Stimulated activated CD4-positive, alpha-beta T cell treated with anti-CD3 and anti-CD28 coated beads, Interleukin-2, amount 100 ng/mL, for 4 hours (primary cell): ENCODE data around the gene GNB1L.

ENCODE experiments used
- DNase-seq: peaks from one replicate; pipeline ENCODE4 v3.0.0-alpha.2; 2020; ENCODE audit warnings: low read depth

Gene GNB1L

DNA sequence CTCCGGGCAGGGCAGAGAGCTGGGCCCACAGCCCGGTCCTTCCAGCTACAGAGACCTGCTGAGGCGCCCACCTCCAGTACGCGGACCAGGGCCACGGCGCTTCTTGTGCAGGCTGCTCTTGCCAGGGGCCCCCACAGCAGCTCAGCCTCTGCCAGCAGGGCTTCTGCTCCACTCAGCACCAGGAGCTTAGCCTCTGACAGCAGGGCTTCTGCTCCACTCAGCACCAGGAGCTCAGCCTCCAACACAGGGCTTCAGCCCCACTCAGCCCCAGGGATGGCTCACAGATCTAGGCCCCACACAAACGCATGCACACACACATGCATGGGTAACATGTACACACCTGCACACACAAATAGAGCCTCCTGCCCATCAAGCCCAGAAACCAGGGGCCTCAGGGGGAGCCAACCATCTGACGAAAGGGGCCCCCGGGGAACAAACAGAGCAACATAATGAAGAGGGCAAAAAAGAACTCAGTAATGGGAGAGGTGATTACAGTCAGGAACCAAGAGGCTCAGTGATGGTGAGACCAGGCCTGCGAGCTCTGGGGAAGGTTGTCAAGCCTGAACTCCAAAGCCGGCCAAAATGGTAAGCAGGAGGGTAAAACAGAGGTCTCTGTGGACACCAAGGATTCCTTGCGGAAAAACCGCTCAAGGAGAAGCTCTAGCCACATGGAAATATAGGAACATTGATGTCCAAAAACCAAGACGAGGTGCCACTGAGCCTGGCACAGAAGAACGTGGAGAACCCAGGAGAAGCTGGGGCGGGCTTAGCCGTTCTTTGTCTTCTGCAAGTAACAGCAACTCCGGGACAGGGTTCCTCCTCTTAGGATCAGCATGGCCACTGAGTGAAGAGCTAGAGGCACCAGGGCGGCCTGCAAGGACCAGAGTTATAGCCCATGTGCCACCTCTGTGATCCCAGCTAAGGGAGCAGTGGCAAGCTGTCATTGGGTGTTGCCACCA lies 46.5 kb downstream of the GNB1L start:
- DNase-seq, result no peak

GRCh38 chr22:19807161-19807913 lies 47.3 kb downstream of the GNB1L start:
- no peak for DNase-seq

- DNase-seq, result no peak
Observed at GRCh38 chr22:19806213-19807160, 48.2 kb downstream of the GNB1L start.

GRCh38 chr22:19805821-19806212 lies 48.9 kb downstream of the GNB1L start:
- no peak for DNase-seq

DNA sequence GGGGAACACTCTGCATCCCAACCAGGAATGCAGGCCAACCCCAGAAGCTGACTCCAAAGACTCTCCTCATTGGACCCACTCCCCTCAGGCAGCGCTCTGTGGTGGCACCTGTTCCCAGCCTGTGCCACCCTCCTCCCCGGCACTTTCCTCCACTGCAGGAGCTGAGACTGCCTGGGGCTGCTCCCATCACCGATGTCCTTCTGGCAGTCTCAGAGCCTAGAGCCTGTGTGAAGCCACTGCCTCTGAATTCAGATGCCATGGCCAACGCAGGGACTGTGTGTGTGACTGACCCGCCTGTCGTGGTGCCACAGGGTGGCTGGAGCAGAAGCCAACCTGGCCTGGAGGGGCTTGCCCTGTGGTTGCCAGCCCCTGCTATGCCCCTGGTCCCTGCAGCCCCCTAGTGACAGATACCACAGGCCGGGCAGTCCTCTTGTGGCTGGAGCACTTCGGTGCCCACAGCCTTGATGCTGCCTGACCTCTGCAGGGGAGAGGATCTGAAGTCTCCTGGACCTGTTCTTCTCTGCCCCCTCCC lies 50.9 kb downstream of the GNB1L start:
- no peak for DNase-seq

DNA sequence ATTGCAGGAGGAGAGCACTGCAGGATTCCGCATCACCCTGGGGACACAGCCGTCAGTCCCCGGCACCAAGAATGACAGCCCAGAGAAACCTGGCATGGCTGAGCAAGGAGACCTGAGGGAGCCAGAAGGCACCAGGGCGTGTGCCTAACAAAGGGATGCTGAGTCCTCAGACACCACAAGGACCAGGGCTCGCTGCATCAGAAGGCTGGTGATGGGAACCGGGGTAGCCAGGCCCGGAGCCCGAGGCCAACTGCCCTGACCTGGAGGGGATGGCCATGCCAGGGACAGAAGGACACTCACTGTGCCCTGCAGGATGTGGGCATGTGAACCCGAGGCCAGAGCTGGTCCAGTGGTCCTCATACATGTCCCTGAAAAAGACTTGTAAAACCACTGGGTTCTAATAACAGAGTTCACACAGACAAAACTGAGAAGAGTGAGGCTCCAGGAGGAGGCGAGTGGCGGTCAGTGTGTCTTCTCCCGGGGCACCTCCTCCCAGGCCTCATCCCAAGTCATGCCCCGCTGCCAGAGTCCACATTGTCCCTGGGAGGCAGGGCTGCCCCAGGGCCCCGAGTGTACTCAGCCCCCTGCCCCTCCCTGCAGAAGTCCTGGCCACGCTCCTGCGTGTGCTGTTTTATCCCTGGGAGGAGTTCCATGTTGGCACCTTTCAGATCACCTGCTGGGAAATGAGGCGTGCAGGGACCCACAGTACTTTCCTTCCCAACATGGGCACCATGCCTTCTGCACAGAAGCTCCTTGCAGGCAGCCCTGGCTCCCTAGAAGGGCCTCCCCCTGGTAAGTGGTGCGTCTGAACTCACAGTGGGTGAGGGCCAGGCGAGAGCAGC lies 51.6 kb downstream of the GNB1L start:
- DNase-seq, result no peak

DNA sequence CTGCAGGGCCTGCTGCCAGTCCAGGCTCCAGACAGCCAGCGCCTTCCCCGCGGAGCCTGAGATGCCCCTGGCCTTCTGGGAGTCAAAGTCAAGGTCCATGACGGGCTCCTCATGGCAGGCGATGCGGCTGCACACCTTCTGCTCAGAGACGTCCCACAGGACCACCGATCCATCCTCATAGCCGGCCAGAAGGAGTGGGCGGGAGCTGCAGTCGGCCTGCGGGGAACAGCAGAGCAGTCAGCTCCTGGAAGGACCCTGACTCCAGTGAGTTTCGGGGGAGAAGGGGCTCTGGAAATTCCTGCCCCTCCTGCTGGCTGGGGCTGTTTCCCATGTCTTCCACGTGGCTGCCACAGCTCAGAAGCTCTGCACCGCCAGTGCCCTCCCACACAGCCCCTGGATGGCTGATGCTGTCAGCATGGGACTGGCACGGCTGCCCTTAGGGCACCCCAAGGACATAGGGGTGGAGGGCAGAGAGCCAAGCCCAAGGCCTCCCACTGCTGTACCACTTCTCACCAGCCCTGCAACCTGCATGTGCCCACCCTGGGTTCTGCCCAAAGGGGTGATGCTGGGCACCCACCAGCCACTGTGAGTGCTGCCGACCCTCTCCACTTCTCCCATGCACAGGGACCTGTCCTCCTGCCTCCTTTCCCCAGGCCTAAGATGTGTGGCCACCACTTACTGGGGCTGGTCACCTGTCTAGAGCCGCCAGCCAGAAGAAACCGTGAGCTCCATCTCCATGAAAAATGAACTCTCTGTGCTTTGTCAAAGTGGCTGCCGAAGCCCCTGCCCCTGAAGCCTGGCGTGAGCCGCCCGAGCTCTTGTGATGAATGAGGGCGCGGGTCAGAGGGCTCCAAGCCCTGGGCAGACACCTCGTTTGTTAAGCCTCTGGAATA lies 52.4 kb downstream of the GNB1L start:
- no peak for DNase-seq

GRCh38 chr22:19801340-19802000 lies 53.2 kb downstream of the GNB1L start:
- DNase-seq, result no peak

- no peak for DNase-seq
Observed at GRCh38 chr22:19800761-19801244, 53.9 kb downstream of the GNB1L start.

- no peak for DNase-seq
Observed at GRCh38 chr22:19800306-19800705, 54.4 kb downstream of the GNB1L start.

GRCh38 chr22:19799322-19800190 lies 55.1 kb downstream of the GNB1L start:
- DNase-seq, result no peak

DNA sequence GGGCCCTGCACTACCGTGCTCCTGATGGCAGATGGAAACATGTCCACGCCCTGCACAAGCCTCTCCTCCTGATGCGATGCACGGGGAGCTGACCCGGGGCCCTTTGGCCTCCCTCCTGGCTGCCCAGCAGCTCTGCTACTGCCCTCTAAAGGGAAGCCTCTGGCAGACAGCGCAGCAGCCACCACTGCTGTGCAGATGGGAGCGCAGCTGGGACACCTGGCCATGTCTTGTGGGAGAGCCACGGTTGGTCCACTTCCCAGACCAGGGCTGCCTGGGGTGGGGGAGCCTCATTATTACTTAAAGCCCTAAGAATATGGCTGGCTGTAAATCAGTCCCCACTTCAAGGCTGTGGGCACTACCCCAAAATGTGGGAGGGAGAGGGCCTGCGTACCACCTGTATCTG lies 55.8 kb downstream of the GNB1L start:
- no peak for DNase-seq

DNA sequence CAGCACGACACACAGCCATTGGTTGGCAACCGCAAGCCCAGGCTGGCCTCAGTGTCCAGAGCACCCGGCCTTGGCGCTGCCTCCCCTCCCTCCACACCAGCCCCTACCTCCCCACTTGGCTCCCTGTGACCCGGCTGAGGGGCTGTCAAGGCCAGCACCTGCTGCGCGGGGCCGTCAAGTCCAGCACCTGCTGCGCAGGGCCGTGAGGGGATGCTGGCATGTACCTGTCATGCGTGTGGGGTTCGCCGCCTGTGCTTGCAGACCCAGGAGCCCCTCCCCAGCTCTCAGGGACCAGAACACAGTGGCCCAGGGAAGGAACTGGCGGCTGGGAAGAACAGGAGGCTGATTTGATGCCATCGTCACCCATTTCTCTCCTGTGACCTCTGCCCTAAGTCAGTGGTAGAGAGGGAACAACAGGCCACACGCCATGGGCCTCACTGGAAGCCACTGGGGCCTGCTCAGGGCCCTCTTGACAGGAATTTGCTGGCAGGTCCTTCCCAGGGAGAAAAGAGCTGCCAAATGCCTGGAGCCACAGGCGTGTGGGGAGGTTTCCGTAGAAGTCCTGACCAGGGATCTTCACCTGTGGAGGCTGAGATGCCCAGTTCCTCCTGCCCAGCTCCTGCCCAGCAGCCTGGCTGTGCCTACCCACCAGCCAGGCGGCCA lies 56.5 kb downstream of the GNB1L start:
- no peak for DNase-seq

GRCh38 chr22:19797086-19798002 lies 57.3 kb downstream of the GNB1L start:
- DNase-seq, result no peak

DNA sequence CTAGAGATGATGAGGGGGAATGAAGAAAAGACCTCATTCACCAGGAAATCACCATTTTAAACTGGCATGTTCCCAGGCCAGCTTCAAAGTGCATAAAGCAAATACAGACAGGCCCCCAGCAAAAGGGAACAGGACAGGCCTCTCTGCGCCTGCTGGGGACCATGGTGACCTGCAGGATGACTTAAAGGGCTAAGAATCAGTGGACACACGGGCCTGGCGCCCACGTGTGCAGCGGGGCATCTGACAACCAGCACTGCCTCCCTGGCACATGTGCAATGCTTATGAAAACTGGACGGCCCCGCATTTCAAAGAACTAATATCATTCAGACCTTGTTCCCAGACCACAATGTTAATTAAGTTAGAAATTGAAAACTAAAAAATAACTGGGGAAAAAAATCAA lies 58.5 kb downstream of the GNB1L start:
- DNase-seq, result no peak

DNA sequence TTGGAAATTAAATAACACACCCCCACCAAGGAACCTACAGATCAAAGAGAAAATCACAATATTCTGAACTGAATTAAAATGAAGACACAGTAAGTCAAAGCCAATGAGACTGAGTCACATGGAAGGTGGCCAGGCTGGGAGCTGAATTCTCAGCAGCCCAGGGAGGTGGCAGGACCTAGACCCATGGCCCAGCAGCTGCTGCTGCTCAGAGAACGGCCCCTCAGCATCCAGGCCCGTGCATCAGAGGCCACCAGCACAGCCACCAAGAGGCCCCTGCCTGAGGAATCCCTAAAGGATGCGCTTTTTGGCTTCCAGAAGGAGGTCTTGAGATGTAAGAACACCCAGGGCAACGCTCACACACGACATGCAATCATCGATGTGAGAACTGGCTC lies 59.1 kb downstream of the GNB1L start:
- no peak for DNase-seq
